ENCODE results near the gene PIK3R1. TPM values are rescaled to one million over a fixed set of nuclear protein-coding genes. Genes with fewer than 3 reads are reported as not detected.
"Not testable (repeated sequence)": the region's sequence is repeated elsewhere in the genome, so short reads cannot be mapped to it uniquely, and the experiment has no call there.

Gene PIK3R1
- total RNA-seq, 1 donor from 2014 or later: 80.4 TPM

GRCh38 chr5:68193481-68194036 is 22.0 kb upstream of the PIK3R1 start:
- Mint-ChIP-seq H3K9me3 (no peaks in the 10 kb centered on the region), H3K4me3 (no peak overlapping the region), H3K36me3 (no peaks in the 10 kb centered on the region), H3K4me1 (peaks cover 22% of the 10 kb centered on the region), H3K27ac (no peak overlapping the region), H3K27me3 (ENCODE audit: low read depth) (no peaks in the 10 kb centered on the region)
- DNase-seq (ENCODE audit: low spot score in 2 of 2, unreplicated experiment in 2 of 2): no peak
- no peak for TF ChIP-seq CTCF (IDR thresholded peaks at IDR 0.05; ENCODE audit: unreplicated experiment)

- H3K36me3 Mint-ChIP-seq: no peaks in the 10 kb centered on the region
- H3K4me3 Mint-ChIP-seq: no peak overlapping the region
- H3K4me1 Mint-ChIP-seq: peaks cover 24% of the 10 kb centered on the region
- TF ChIP-seq CTCF (IDR thresholded peaks at IDR 0.05; ENCODE audit: unreplicated experiment): no peak
- no peaks in the 10 kb centered on the region for H3K27me3 Mint-ChIP-seq (ENCODE audit: low read depth)
- H3K27ac Mint-ChIP-seq: no peak overlapping the region
- DNase-seq (ENCODE audit: low spot score in 2 of 2, unreplicated experiment in 2 of 2): no peak
- H3K9me3 Mint-ChIP-seq: no peaks in the 10 kb centered on the region
Observed at GRCh38 chr5:68194386-68194785, 21.2 kb upstream of the PIK3R1 start.

- H3K27ac Mint-ChIP-seq: no peak overlapping the region
- no peaks in the 10 kb centered on the region for H3K27me3 Mint-ChIP-seq (ENCODE audit: low read depth)
- H3K36me3 Mint-ChIP-seq: no peaks in the 10 kb centered on the region
- H3K4me1 Mint-ChIP-seq: peaks cover 24% of the 10 kb centered on the region
- no peak for TF ChIP-seq CTCF (IDR thresholded peaks at IDR 0.05; ENCODE audit: unreplicated experiment)
- H3K9me3 Mint-ChIP-seq: no peaks in the 10 kb centered on the region
- no peak for DNase-seq (ENCODE audit: low spot score in 2 of 2, unreplicated experiment in 2 of 2)
- H3K4me3 Mint-ChIP-seq: no peak overlapping the region
Observed at GRCh38 chr5:68195137-68195536, 20.4 kb upstream of the PIK3R1 start.

- no peak for DNase-seq (ENCODE audit: low spot score in 2 of 2, unreplicated experiment in 2 of 2)
- no peak overlapping the region for H3K27ac Mint-ChIP-seq
- no peaks in the 10 kb centered on the region for H3K27me3 Mint-ChIP-seq (ENCODE audit: low read depth)
- H3K36me3 Mint-ChIP-seq: no peaks in the 10 kb centered on the region
- H3K4me1 Mint-ChIP-seq: peaks cover 21% of the 10 kb centered on the region
- H3K9me3 Mint-ChIP-seq: no peaks in the 10 kb centered on the region
- no peak for TF ChIP-seq CTCF (IDR thresholded peaks at IDR 0.05; ENCODE audit: unreplicated experiment)
- H3K4me3 Mint-ChIP-seq: no peak overlapping the region
Observed at GRCh38 chr5:68196876-68197275, 18.7 kb upstream of the PIK3R1 start.

- H3K36me3 Mint-ChIP-seq: no peaks in the 10 kb centered on the region
- H3K27me3 Mint-ChIP-seq (ENCODE audit: low read depth): no peaks in the 10 kb centered on the region
- no peak overlapping the region for H3K4me3 Mint-ChIP-seq
- no peak overlapping the region for H3K27ac Mint-ChIP-seq
- H3K4me1 Mint-ChIP-seq: peaks cover 6% of the 10 kb centered on the region
- no peak for TF ChIP-seq CTCF (IDR thresholded peaks at IDR 0.05; ENCODE audit: unreplicated experiment)
- no peak for DNase-seq (ENCODE audit: low spot score in 2 of 2, unreplicated experiment in 2 of 2)
- no peaks in the 10 kb centered on the region for H3K9me3 Mint-ChIP-seq
Observed at GRCh38 chr5:68200288-68200687, 15.3 kb upstream of the PIK3R1 start.

GRCh38 chr5:68210654-68211053 is 4.9 kb upstream of the PIK3R1 start:
- not testable (repeated sequence) for H3K36me3 Mint-ChIP-seq; DNase-seq (ENCODE audit: low spot score in 2 of 2, unreplicated experiment in 2 of 2); H3K4me3 Mint-ChIP-seq; H3K27ac Mint-ChIP-seq; H3K27me3 Mint-ChIP-seq (ENCODE audit: low read depth)
- H3K9me3 Mint-ChIP-seq: peaks cover 25% of the 10 kb centered on the region
- peaks cover 10% of the 10 kb centered on the region for H3K4me1 Mint-ChIP-seq

Data from mesothelial cell of epicardium (in vitro differentiated cells).